ENCODE results near the gene ATP9B.
"Not testable (repeated sequence)": the region's sequence is repeated elsewhere in the genome, so short reads cannot be mapped to it uniquely, and the experiment has no call there.

Gene ATP9B

DNA sequence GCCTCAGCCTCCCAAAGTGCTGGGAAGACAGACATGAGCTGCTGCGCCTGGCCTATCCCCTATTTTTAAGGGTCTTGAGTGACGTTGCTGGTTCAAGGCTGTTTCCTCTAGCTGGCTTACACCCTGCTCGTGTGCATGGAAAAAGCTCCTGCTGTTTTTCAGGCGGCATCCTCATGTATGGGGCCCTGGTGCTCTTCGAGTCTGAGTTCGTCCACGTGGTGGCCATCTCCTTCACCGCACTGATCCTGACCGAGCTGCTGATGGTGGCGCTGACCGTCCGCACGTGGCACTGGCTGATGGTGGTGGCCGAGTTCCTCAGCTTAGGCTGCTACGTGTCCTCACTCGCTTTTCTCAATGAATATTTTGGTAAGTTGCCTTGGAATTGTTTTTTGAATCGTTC lies 304.5 kb downstream of the ATP9B start:
- H3K4me1 ChIP-seq (ENCODE audit: control insufficient read depth, low read depth, low read length): no peaks in the 10 kb centered on the region
- no peaks in the 10 kb centered on the region for H3K9me3 ChIP-seq (ENCODE audit: control insufficient read depth, low read depth, low read length)
- H3K27ac ChIP-seq (ENCODE audit: low read length): no peak overlapping the region
- H3K9ac ChIP-seq (ENCODE audit: low read length): no peak overlapping the region
- no peak overlapping the region for H3K4me3 ChIP-seq (ENCODE audit: low read length)
- H3K27me3 ChIP-seq (ENCODE audit: control insufficient read depth, insufficient read depth, low read length): no peaks in the 10 kb centered on the region
- H3K36me3 ChIP-seq (ENCODE audit: control insufficient read depth, low read depth, low read length): no peaks in the 10 kb centered on the region

DNA sequence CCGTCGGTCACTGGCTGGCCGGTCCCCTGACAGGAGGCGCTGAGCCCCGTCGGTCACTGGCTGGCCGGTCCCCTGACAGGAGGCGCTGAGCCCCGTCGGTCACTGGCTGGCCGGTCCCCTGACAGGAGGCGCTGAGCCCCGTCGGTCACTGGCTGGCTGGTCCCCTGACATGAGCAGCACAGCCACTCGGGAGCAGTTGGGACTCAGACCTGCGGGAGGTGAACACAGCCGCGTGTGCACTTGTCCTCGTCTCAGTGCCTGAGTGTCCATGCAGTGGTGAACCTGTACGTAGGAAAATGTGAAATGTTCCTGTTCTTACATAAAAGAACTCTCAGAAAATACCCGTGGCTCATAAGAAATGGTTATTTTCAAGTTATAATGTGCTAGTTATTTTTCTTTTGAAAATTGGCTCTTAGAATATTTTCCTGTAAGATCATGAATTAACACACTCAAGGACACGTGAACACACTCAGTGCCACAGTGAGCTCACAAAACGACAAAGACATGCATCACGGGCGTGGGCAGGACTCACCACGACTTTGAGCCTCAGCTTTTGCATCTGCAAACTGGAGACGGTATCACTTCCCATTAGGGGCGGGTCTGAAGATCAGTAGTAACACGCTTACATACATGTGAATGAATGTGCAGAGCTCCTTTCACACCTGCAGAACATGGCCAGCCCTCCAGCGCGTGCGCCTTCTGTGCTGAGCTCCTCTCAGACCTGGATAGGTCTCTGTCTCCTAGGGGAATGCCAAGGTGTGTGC lies 305.4 kb downstream of the ATP9B start:
- Histone ChIP-seq H3K27me3 (ENCODE audit: control insufficient read depth, insufficient read depth, low read length) (no peaks in the 10 kb centered on the region), H3K9me3 (ENCODE audit: control insufficient read depth, low read depth, low read length) (no peaks in the 10 kb centered on the region), H3K4me3 (ENCODE audit: low read length) (no peak overlapping the region), H3K4me1 (ENCODE audit: control insufficient read depth, low read depth, low read length) (no peaks in the 10 kb centered on the region), H3K27ac (ENCODE audit: low read length) (no peak overlapping the region), H3K36me3 (ENCODE audit: control insufficient read depth, low read depth, low read length) (no peaks in the 10 kb centered on the region), H3K9ac (ENCODE audit: low read length) (no peak overlapping the region)

DNA sequence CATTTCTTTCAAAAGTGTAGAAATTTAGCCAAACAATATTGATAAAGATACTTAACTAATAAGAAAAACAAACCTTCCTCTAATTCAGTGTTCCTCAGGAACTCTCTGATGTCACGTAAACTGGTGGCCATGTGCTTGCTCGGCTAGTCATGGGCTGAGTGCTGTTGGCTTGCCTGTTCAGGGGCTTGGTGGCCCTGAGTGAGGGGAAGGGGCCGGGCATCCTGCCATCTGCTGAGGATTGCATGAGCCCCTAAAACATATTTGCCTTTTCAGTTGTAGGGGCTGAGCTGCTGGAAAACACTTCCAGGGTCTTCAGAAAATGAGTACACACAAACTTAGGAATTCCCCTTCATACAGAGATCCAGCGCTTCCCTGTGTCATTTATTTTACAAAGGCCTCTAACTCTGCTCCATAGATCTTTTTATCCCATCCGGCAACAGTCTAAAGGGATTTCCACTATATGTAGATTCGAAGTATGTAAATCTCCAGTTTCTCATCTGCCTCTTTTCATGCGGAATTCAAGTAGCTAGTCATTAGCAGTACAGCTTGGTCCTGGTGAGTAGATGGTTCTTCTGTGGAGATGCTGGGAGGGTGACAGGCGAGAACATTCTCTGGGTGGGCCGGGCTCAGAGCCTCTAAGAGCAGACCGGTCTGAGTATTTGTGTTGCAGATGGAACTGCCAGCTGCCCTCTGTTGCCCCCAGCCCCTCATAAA lies 306.4 kb downstream of the ATP9B start:
- Histone ChIP-seq H3K27me3 (ENCODE audit: control insufficient read depth, insufficient read depth, low read length) (no peaks in the 10 kb centered on the region), H3K27ac (ENCODE audit: low read length) (no peak overlapping the region), H3K9ac (ENCODE audit: low read length) (no peak overlapping the region), H3K9me3 (ENCODE audit: control insufficient read depth, low read depth, low read length) (no peaks in the 10 kb centered on the region), H3K4me1 (ENCODE audit: control insufficient read depth, low read depth, low read length) (no peaks in the 10 kb centered on the region), H3K4me3 (ENCODE audit: low read length) (no peak overlapping the region), H3K36me3 (ENCODE audit: control insufficient read depth, low read depth, low read length) (no peaks in the 10 kb centered on the region)

DNA sequence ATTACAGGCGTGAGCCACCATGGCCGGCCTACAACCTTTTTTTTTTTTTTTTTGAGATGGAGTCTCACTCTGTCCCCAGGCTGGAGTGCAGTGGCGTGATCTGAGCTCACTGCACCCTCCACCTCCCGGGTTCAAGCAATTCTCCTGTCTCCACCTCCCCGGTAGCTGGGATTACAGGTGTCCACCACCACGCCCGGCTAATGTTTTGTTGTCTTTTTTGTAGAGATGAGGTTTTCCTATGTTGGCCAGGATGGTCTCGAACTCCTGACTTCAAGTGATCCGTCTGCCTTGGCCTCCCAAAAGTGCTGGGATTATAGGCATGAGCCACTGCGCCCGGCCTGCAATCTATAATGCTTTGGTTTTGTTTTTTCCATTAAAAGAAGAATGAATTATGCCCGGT lies 307.5 kb downstream of the ATP9B start:
- not testable (repeated sequence) for H3K27ac ChIP-seq (ENCODE audit: low read length); H3K27me3 ChIP-seq (ENCODE audit: control insufficient read depth, insufficient read depth, low read length); H3K4me3 ChIP-seq (ENCODE audit: low read length); H3K4me1 ChIP-seq (ENCODE audit: control insufficient read depth, low read depth, low read length); H3K9ac ChIP-seq (ENCODE audit: low read length); H3K9me3 ChIP-seq (ENCODE audit: control insufficient read depth, low read depth, low read length); H3K36me3 ChIP-seq (ENCODE audit: control insufficient read depth, low read depth, low read length)

DNA sequence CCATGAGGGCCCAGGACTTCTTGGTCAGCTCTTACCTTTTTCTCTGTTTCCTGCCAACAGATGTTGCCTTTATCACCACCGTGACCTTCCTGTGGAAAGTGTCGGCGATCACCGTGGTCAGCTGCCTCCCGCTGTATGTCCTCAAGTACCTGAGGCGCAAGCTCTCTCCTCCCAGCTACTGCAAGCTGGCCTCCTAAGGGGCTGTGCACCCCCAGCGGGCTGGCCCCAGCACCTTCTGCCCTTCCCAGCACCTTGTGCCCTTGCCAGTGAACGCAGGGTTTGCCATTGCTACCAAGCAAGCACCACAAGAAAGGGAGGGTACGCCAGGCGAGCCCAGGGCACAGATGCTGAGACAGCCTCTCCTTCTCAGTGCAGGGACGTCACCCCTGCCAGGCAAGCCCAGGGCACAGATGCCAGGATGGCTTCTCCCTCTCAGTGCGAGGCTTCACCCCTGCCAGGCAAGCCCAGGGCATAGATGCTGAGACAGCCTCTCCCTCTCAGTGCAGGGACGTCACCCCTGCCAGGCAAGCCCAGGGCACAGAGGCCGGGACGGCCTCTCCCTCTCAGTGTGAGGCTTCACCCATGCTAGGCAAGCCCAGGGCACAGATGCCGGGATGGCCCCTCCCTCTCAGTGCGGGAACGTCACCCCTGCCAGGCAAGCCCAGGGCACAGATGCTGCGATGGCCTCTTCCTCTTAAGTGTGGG lies 308.1 kb downstream of the ATP9B start:
- Histone ChIP-seq H3K4me3 (ENCODE audit: low read length) (no peak overlapping the region), H3K4me1 (ENCODE audit: control insufficient read depth, low read depth, low read length) (no peaks in the 10 kb centered on the region), H3K9me3 (ENCODE audit: control insufficient read depth, low read depth, low read length) (no peaks in the 10 kb centered on the region), H3K27me3 (ENCODE audit: control insufficient read depth, insufficient read depth, low read length) (no peaks in the 10 kb centered on the region), H3K9ac (ENCODE audit: low read length) (no peak overlapping the region), H3K27ac (ENCODE audit: low read length) (no peak overlapping the region), H3K36me3 (ENCODE audit: control insufficient read depth, low read depth, low read length) (no peaks in the 10 kb centered on the region)

DNA sequence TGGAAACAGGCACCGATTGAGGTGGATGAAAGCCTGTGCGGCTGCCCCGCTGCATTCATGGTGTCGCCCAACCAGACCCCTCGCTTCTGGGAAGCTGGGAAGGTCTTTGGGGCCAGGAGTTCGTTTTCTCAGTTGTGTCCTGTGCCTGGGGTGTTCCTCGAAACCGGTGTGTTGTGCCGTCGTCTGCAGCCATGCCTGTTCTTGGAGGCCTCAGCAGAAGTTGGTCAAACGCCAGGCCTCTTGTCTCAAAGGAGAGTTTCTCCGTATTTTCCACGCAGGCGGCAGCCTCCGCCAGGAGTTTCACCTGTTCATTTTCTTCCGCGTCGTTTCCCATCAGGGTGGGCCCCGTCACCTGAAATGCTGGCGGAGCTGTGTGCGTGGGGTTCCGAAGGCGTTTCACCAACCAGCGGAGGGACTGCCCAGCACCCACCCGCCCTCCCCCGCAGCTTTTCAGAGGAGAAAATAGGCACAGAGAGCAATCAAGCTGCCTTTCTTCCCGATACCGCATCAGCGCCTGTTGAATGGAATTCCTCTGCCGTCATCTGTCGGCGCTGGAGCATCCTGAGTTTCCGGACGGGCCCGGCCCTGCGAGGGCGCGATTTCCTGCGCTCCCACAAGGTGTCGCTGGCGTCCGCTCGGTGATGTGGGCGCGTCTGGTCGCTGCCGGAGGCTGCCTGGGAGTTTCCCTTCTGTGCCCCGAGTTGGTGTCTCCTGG lies 309.5 kb downstream of the ATP9B start:
- H3K4me3 ChIP-seq (ENCODE audit: low read length): peak overlapping the region; percentile 33
- no peaks in the 10 kb centered on the region for H3K4me1 ChIP-seq (ENCODE audit: control insufficient read depth, low read depth, low read length)
- H3K9ac ChIP-seq (ENCODE audit: low read length): peak overlapping the region; percentile 15
- no peaks in the 10 kb centered on the region for H3K9me3 ChIP-seq (ENCODE audit: control insufficient read depth, low read depth, low read length)
- no peaks in the 10 kb centered on the region for H3K36me3 ChIP-seq (ENCODE audit: control insufficient read depth, low read depth, low read length)
- H3K27ac ChIP-seq (ENCODE audit: low read length): no peak overlapping the region
- no peaks in the 10 kb centered on the region for H3K27me3 ChIP-seq (ENCODE audit: control insufficient read depth, insufficient read depth, low read length)

DNA sequence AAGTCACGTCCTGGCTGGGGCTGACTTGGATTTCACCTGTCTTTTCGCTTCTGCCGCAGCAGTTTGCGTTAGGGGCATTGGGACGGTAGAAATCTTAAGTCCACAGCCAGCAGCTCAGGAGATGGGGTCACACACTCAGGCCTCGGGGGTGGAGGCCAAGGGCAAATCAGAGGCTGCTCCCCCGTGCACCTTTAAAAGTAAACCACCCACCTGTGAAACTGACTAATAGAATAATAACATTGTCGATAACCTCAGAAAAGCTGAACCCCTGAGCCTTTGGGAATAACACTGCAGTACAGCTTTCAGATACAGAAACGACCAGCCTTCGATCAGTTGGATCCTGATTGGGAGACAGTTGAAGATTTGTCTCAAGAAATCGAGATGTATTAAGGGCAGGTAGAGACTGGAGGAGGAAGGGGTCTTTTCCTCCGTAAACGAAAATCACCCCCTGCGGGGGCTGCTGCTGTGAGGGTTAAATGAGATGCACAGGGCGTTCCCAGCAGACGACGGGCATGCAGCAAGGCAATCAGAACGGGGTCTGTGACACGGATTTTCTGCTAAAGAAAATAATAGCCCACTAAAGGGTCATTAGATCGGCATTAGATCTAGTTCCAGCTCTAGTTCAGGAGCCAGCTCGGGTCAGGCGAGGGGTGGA lies 310.2 kb downstream of the ATP9B start:
- Histone ChIP-seq H3K9ac (ENCODE audit: low read length) (no peak overlapping the region), H3K27me3 (ENCODE audit: control insufficient read depth, insufficient read depth, low read length) (no peaks in the 10 kb centered on the region), H3K36me3 (ENCODE audit: control insufficient read depth, low read depth, low read length) (no peaks in the 10 kb centered on the region), H3K4me1 (ENCODE audit: control insufficient read depth, low read depth, low read length) (no peaks in the 10 kb centered on the region), H3K4me3 (ENCODE audit: low read length) (no peak overlapping the region), H3K9me3 (ENCODE audit: control insufficient read depth, low read depth, low read length) (no peaks in the 10 kb centered on the region), H3K27ac (ENCODE audit: low read length) (no peak overlapping the region)

DNA sequence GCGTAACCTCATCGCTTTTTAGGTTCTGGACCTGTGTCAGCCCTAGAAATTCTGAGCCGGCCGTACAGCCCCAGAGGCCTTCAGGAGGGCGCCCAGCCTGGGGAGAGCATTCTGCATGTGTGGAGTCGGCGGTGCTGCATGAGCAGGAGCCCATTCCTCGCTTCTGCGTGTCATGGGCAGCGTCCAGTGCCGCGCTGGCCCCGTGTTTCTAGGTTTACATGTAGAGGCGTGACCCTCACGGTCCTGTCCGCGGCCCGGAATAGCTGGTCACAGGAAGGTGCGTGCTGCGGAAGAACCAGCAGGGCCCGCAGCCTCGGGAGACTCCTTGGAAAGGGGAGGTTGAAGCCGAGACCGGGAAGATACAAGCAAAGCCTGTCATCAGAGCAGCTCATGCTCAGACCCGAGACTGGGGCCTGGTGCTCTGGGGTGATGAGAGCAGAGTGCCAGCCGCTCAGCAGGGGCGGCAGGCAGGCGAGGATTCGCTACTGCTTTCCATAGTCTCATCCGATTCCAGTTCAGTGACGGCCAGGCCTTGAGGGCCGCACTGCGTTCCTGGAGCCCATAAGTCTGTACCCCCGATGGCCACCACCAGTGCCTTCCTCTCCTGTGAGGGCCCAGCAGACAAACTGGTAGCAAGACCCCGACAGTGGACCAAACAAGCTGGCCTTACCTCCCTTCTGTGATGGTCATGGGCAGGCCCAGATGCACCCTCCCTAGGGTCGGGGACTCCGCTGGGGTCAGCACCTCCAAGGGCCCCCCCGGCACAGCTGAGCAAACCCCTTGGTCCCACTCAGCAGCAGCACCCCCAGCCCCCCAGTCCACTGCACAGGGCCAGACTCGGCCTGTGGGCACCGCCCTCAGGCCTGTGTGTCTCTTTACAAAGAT lies 311.0 kb downstream of the ATP9B start:
- Histone ChIP-seq H3K4me1 (ENCODE audit: control insufficient read depth, low read depth, low read length) (no peaks in the 10 kb centered on the region), H3K27ac (ENCODE audit: low read length) (no peak overlapping the region), H3K27me3 (ENCODE audit: control insufficient read depth, insufficient read depth, low read length) (no peaks in the 10 kb centered on the region), H3K9ac (ENCODE audit: low read length) (no peak overlapping the region), H3K4me3 (ENCODE audit: low read length) (no peak overlapping the region), H3K36me3 (ENCODE audit: control insufficient read depth, low read depth, low read length) (no peaks in the 10 kb centered on the region), H3K9me3 (ENCODE audit: control insufficient read depth, low read depth, low read length) (no peaks in the 10 kb centered on the region)

DNA sequence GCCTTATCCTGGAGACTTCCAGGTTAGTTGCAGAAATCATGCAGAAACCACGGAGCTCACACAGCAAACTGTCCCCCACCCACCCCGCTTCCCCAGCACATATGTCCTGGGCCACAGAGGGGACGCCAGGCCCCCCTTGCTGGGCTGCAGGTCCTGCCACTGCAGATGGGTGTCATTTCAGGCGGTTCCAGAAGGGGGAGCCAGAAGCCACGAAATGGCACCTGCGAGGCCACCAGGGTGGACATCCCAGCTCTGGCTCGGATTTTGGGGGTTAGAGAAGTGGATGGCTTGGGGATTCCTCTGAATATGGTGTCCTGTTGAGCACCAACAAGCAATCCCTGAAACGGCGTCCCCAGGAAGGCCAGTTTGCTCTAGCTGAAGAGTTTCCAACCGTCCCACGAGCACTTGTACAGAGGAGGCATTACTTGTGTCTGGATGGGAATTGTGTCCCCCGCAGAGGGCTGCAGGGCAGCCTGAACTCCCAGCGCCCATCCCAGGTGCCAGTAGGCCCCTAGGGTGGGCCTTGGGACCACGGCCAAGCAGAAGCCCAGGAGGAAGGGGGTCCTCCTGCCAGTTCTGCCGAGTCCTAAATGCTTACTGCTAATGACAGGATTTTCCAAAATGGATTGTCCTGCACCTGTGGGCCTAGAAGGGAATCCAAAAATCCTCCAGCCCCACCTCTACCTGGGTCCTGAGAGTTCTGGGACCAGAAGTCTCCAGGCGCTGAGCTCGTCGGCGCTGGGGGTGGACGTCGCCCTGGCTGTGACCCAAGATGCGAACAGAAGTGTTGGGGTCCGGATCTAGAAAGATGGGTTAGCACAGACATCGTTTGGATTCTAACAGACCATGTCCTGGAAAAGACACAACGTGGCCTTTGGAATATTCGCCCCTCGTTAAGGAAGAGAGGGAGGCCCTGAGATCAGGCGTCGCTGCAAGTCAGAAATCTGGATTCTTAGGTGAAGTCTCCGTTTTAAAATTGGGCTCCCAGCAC lies 311.9 kb downstream of the ATP9B start:
- Histone ChIP-seq H3K36me3 (ENCODE audit: control insufficient read depth, low read depth, low read length) (no peaks in the 10 kb centered on the region), H3K9me3 (ENCODE audit: control insufficient read depth, low read depth, low read length) (no peaks in the 10 kb centered on the region), H3K9ac (ENCODE audit: low read length) (no peak overlapping the region), H3K27ac (ENCODE audit: low read length) (no peak overlapping the region), H3K4me1 (ENCODE audit: control insufficient read depth, low read depth, low read length) (no peaks in the 10 kb centered on the region), H3K4me3 (ENCODE audit: low read length) (no peak overlapping the region), H3K27me3 (ENCODE audit: control insufficient read depth, insufficient read depth, low read length) (no peaks in the 10 kb centered on the region)
